PC-3 (cell line): ENCODE measurements around the gene TECPR2.

Experiments
- EZH2 ChIP-seq: fragments of 300-600 bp; sonication (generic); IDR thresholded peaks from one replicate; pipeline ENCODE4 v1.6.1; 2017; ENCODE audit warnings: antibody characterized with exemption, mild to moderate bottlenecking, low read length; ENCODE audit not compliant: unreplicated experiment
- EZH2phosphoT487 ChIP-seq: fragments of 300-600 bp; sonication (generic); IDR thresholded peaks from 2 replicates; pipeline ENCODE4 v1.6.1; 2018; ENCODE audit warnings: mild to moderate bottlenecking, antibody characterized with exemption, low read length, borderline replicate concordance
- TF ChIP-seq, protein P1 (sequence below): fragments of 300-600 bp; sonication (generic); conservative IDR thresholded peaks from 2 replicates; pipeline ENCODE4 v1.5.1; 2017; ENCODE audit warnings: antibody characterized with exemption, low read depth, mild to moderate bottlenecking, low read length

DNA sequence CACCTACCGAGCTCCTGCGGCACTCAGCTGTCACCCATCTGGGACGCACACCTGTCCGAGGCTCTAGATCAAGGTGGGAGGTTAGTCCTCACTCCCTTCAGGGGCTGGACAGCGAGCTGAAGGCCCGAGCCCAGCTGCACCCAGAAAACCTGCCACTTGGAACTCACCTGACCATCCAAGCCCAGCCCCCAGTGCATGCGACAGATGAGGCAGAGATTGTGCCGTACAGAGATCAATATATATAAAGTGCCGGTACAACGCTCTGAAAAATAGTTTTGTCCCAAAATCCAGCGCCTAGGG lies 143.8 kb downstream of the TECPR2 start:
- TF ChIP-seq, protein P1, sequence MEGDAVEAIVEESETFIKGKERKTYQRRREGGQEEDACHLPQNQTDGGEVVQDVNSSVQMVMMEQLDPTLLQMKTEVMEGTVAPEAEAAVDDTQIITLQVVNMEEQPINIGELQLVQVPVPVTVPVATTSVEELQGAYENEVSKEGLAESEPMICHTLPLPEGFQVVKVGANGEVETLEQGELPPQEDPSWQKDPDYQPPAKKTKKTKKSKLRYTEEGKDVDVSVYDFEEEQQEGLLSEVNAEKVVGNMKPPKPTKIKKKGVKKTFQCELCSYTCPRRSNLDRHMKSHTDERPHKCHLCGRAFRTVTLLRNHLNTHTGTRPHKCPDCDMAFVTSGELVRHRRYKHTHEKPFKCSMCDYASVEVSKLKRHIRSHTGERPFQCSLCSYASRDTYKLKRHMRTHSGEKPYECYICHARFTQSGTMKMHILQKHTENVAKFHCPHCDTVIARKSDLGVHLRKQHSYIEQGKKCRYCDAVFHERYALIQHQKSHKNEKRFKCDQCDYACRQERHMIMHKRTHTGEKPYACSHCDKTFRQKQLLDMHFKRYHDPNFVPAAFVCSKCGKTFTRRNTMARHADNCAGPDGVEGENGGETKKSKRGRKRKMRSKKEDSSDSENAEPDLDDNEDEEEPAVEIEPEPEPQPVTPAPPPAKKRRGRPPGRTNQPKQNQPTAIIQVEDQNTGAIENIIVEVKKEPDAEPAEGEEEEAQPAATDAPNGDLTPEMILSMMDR = no peak
- TF ChIP-seq EZH2phosphoT487 = no peak
- TF ChIP-seq EZH2 = no peak
